HFFc6 (cell line): ENCODE data around the gene CHID1. TPM values are rescaled to one million over a fixed set of nuclear protein-coding genes. Genes with fewer than 3 reads are reported as not detected.

Source experiments
- DNase-seq: peaks from one replicate; pipeline ENCODE4 v3.0.0-alpha.2; 2018
- H3K27ac Mint-ChIP-seq: 2 replicates; pipeline ENCODE4 v1.8.0; 2020; ENCODE audit warnings: mild to moderate bottlenecking, mixed read lengths
- H3K27me3 Mint-ChIP-seq: 2 replicates; pipeline ENCODE4 v1.8.0; 2021; ENCODE audit warnings: mild to moderate bottlenecking, moderate library complexity, mixed read lengths; ENCODE audit not compliant: insufficient read depth
- H3K36me3 Mint-ChIP-seq: 2 replicates; pipeline ENCODE4 v1.8.0; 2021; ENCODE audit warnings: low read depth, mixed read lengths
- H3K4me1 Mint-ChIP-seq: 2 replicates; pipeline ENCODE4 v1.8.0; 2020; ENCODE audit warnings: low read depth, mixed read lengths
- H3K4me3 Mint-ChIP-seq: 2 replicates; pipeline ENCODE4 v1.8.0; 2020; ENCODE audit warnings: mild to moderate bottlenecking, moderate library complexity, mixed read lengths
- H3K9me3 Mint-ChIP-seq: 2 replicates; pipeline ENCODE4 v1.8.0; 2020; ENCODE audit warnings: mild to moderate bottlenecking, mixed read lengths
- total RNA-seq, 6 experiments: library from RNA; stranded (reverse); fragmentation: NEBNext Ultra II Directional; extraction: Animal tissue kit (Norgen Biotek cat#: 25700); gene quantifications; 2 replicates in 1 of 6; 3 replicates in 5 of 6; pipeline ENCODE4 v1.2.3, GENCODE V29; 2021
- TF ChIP-seq, protein P1 (sequence below): fragments of 200-600 bp; sonication (generic); IDR thresholded peaks from 2 replicates; pipeline ENCODE4 v1.5.0; 2021; ENCODE audit warnings: antibody characterized with exemption, mild to moderate bottlenecking

Gene CHID1
- total RNA-seq, 6 experiments from 2014 or later: 116 to 145 (median 133) TPM

DNA sequence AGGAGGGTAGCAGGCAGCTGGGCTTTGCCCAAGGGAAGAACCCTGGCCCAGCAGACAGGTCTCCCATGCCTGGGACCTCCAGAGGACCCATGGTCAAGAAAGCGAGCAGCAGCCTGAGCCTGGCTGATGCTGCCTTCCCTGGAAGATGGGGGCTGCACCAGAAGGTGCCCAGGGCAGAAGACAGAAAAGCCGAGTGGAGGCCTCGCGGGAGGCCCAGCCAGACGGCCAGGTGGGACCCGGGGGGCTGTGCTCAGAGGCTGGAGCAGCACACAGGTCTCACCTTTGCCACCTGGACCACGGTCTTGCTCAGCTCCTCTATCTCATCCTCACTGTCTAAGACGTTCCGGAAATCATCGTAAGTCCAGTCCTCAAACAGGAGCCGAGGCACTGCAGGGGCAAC lies 10.9 kb downstream of the CHID1 start:
- DNase-seq: no peak
- H3K9me3 Mint-ChIP-seq: no peaks in the 10 kb centered on the region
- H3K36me3 Mint-ChIP-seq: peaks cover 12% of the 10 kb centered on the region

DNA sequence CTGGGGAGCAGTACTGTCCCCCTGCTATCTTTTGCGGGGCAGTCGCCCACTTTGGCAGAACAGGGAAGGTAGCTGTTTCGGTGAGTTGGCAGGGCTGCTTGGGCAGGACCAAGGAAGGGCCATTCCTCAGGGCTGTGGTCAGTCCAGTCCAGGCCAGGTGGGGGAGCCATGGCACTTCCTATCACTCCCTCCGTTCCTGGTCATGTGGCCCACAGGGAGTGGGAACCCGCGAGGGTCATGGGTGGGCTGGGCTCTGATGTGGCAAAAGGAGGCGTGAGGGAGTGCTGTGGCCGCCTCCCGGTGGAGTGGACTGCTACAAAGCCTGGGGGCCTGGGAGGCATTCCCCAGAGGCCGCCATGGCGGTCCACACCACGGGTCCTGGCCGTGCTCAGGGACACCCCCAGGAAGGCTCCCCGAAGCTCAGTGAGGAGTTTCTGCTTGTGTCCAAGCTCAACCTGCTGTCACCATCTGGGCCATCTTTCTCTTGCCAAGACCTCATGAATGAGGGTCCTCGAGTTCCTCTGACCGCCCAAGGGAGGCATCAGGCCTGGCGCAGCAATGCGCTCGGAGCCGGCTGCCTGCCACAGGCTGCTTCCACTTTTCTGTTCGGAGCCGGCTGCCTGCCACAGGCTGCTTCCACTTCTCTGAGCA lies 11.9 kb downstream of the CHID1 start:
- no peak for DNase-seq
- Mint-ChIP-seq H3K27me3 (no peaks in the 10 kb centered on the region), H3K4me3 (no peak overlapping the region), H3K36me3 (peaks cover 6% of the 10 kb centered on the region), H3K4me1 (no peaks in the 10 kb centered on the region), H3K9me3 (no peaks in the 10 kb centered on the region), H3K27ac (no peak overlapping the region)
- TF ChIP-seq, protein P1, sequence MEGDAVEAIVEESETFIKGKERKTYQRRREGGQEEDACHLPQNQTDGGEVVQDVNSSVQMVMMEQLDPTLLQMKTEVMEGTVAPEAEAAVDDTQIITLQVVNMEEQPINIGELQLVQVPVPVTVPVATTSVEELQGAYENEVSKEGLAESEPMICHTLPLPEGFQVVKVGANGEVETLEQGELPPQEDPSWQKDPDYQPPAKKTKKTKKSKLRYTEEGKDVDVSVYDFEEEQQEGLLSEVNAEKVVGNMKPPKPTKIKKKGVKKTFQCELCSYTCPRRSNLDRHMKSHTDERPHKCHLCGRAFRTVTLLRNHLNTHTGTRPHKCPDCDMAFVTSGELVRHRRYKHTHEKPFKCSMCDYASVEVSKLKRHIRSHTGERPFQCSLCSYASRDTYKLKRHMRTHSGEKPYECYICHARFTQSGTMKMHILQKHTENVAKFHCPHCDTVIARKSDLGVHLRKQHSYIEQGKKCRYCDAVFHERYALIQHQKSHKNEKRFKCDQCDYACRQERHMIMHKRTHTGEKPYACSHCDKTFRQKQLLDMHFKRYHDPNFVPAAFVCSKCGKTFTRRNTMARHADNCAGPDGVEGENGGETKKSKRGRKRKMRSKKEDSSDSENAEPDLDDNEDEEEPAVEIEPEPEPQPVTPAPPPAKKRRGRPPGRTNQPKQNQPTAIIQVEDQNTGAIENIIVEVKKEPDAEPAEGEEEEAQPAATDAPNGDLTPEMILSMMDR: no peak; the same call in 1 of the 2 replicates

More for the DNA sequence above, 10.9 kb downstream of the CHID1 start:
- Mint-ChIP-seq H3K4me1 (no peaks in the 10 kb centered on the region), H3K4me3 (no peak overlapping the region), H3K27me3 (no peaks in the 10 kb centered on the region), H3K27ac (no peak overlapping the region)
- TF ChIP-seq, protein P1: no peak

DNA sequence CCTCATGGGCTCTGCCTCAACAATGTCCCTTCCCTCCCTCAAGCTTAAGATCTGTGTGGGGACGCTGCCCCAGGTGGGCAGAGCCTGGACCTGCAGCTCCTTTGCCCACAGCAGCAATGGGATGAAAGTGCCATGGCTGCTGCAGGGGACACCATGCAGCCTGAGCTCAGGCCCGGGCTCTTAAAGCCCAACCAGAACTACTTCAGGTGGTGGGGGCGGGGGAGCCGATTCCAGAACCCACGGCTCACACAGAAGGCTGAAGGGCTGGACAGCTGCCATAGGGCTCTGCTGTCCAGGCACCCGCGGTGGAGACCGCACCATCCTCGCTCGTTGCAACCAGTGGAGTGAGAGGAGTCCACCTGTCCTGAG lies 12.5 kb downstream of the CHID1 start:
- Mint-ChIP-seq H3K36me3 (peaks cover 5% of the 10 kb centered on the region), H3K27ac (no peak overlapping the region), H3K4me1 (no peaks in the 10 kb centered on the region), H3K27me3 (no peaks in the 10 kb centered on the region), H3K9me3 (no peaks in the 10 kb centered on the region), H3K4me3 (no peak overlapping the region)
- TF ChIP-seq, protein P1: peak; percentile 35; the same call in 1 of the 2 replicates
- no peak for DNase-seq

DNA sequence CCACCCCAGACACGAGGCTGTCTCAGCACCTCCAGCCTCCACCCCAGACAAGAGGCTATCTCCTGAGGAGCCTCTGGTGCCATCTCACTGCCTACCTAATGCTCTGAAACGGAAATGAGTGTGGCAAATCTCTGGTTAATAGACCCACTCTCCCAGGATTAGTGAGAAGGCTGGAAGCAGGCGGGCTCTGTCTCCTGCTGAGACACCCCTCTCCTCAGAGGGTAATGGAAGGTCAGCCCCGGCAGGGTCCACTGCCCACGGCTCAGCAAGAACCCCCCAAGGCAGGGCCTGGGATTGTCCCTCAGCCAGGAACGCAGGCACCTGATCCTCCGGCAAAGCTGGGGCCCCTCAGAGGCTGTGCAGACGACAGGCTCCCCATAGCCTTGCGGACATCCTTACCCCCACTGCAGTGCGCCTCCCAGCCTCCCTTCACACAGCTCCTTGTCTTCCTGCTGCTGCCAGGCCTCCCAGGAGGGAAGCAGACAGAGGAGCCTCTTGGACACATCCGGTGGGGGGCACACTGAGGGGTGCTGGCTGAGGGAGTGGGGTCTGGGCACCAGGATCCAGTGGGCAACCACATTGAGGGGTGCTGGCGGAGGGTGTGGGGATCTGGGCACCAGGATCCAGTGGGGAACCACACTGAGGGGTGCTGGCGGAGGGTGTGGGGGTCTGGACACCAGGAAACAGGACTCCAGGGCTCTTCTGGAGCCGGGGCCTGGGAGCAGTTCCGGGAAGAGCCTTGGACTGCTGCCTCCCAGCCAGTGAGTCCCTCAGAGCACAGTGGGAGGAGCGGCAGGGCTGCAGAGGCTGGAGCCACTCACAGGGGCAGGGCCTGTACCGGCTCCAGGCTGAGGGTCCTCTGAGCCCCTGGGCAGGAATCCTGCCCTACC lies 13.1 kb downstream of the CHID1 start:
- Mint-ChIP-seq H3K27me3 (no peaks in the 10 kb centered on the region), H3K27ac (no peak overlapping the region)
- TF ChIP-seq, protein P1: no peak

DNA sequence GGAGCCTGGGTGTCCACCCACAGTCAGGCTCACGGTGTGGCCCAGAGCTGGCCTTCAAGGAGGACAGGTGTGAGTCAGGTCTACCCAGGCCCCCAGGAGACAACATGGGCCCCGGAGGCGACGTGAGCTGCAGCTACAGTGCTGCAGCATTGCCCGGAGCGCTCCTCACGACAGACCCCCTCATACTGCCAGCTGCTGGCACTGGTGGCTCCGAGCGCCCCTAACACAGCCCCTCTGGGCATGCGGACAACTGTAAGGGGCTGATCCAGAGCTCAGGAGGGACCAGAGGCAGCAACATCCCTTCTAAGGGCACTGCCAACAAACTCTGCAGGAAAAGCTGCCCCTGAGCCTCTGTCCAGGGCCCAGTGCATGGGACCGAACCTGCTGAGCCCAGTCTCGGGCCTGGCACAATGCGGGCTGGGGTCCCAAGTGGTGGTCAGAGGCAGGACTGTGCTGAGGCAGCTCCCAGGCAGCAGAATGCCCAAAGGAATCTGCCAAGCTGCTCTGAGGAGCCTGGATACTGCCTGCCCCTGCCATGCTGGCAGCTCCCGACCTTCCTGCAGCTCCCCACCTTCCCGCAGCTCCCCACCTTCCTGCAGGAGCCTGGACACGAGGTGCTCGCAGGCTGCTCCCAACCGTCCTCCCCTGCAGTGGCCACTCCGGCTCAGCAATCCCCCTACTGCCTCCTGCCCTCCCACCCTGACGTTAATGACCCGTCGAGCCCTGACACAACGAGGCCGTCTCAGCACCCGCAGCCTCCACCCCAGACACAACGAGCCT lies 15.1 kb downstream of the CHID1 start:
- H3K9me3 Mint-ChIP-seq: no peaks in the 10 kb centered on the region
- H3K4me1 Mint-ChIP-seq: no peaks in the 10 kb centered on the region

More for the DNA sequence above, 13.1 kb downstream of the CHID1 start:
- Mint-ChIP-seq H3K9me3 (no peaks in the 10 kb centered on the region), H3K4me1 (no peaks in the 10 kb centered on the region), H3K4me3 (no peak overlapping the region), H3K36me3 (peaks cover 5% of the 10 kb centered on the region)
- no peak for DNase-seq

More for the DNA sequence above, 15.1 kb downstream of the CHID1 start:
- no peak overlapping the region for H3K27ac Mint-ChIP-seq
- no peak for DNase-seq
- no peaks in the 10 kb centered on the region for H3K27me3 Mint-ChIP-seq
- no peaks in the 10 kb centered on the region for H3K36me3 Mint-ChIP-seq
- TF ChIP-seq, protein P1: no peak
- H3K4me3 Mint-ChIP-seq: no peak overlapping the region
